ENCODE measurements around the gene METRN. TPM values are rescaled to one million over a fixed set of nuclear protein-coding genes. Genes with fewer than 3 reads are reported as not detected.
A peak's percentile ranks its signal among the peaks of the same experiment; 100 is the strongest.

METRN gene
- total and polyA plus RNA-seq, 12 donors: 51.4 to 103 (median 60.5) TPM

DNA sequence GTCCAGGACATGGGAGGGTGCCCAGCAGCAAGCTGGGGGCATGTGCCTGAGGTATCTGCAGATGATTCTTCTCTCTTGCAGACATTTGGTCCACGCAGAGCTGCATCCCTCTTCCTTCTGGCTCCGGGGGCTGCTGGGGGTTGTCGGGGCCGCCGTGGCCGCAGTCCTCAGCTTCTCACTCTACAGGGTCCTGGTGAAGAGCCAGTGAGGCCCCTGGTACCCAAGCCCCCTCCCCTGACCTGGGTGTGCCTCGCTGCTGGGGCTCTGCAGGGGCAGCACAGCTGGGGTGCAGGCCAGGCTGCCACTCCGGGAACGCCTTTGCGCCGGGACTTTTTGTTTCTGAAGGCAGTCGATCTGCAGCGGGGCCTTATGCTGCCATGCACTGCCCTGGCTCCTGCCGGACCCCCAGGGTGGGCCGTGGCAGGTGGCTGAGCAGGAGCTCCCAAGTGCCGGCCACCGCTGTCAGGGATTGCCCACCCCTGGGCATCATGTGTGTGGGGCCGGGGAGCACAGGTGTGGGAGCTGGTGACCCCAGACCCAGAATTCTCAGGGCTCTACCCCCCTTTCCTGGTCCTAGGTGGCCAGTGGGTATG is 41.4 kb upstream of the METRN start:
- intact Hi-C loops (cut with DNase I): no loop called here

GRCh38 chr16:674214-674881 is 40.6 kb upstream of the METRN start:
- Histone ChIP-seq H3K36me3 (peaks cover 0 to 50% (median 35%) of the 10 kb centered on the region in 9 donors), H3K9me3 (no peaks in the 10 kb centered on the region), H3K27me3 (peaks cover 0 to 22% (median 0%) of the 10 kb centered on the region in 7 donors), H3K4me1 (peaks cover 6 to 32% (median 20%) of the 10 kb centered on the region in 9 donors), H3K4me3 (no peak overlapping the region), H3K27ac (peak overlapping the region in 8 of 10 donors; percentile 20 to 75 (median 45))
- 65 to 67% methylated on average over 22 of the region's 22 CpGs for WGBS, 2 donors
- intact Hi-C loops (cut with DNase I): no loop called here
- ATAC-seq: peak in 6 of 8 donors; percentile 2 to 47 (median 18)
- no peak for TF ChIP-seq CTCF (IDR thresholded peaks at IDR 0.05)
- no peak for DNase-seq

More for the DNA sequence above, 41.4 kb upstream of the METRN start:
- no peak overlapping the region for H3K4me3 ChIP-seq
- 91 to 93% methylated on average over 17 to 18 of the region's 18 CpGs for WGBS, 2 donors
- H3K36me3 ChIP-seq: peaks cover 0 to 51% (median 35%) of the 10 kb centered on the region in 9 donors
- DNase-seq: no peak
- H3K4me1 ChIP-seq: peaks cover 8 to 34% (median 24%) of the 10 kb centered on the region in 9 donors
- H3K27me3 ChIP-seq: peaks cover 0 to 22% (median 0%) of the 10 kb centered on the region in 7 donors
- no peak for ATAC-seq
- peak overlapping the region in 1 of 10 donors; percentile 75 for H3K27ac ChIP-seq
- H3K9me3 ChIP-seq: no peaks in the 10 kb centered on the region
- TF ChIP-seq CTCF (IDR thresholded peaks at IDR 0.05): no peak

- no peak for ATAC-seq
Observed at GRCh38 chr16:674968-675883, 39.7 kb upstream of the METRN start, which contains the start of gene RHBDL1. TSS of gene RHBDL1 (plus strand) at chr16:675671. CDS start at chr16:675791, 120 bp downstream.

More at GRCh38 chr16:674968-675883, 39.7 kb upstream of the METRN start, which contains the start of gene RHBDL1:
- peak in 1 of 2 donors; percentile 61 for DNase-seq
- intact Hi-C loops (cut with DNase I): no loop called here
- Histone ChIP-seq H3K27me3 (peaks cover 0 to 22% (median 0%) of the 10 kb centered on the region in 7 donors), H3K36me3 (peaks cover 0 to 42% (median 31%) of the 10 kb centered on the region in 9 donors), H3K9me3 (no peaks in the 10 kb centered on the region), H3K4me1 (peaks cover 7 to 30% (median 21%) of the 10 kb centered on the region in 9 donors), H3K27ac (peak within 1 kb of the TSS in 8 of 10 donors; percentile 20 to 75 (median 45)), H3K4me3 (peak within 1 kb of the TSS in 9 of 10 donors; percentile 25 to 50 (median 40))
- 5% methylated on average over 55 to 73 of the region's 73 CpGs for WGBS, 2 donors
- peak in 1 of 9 donors; percentile 4 for TF ChIP-seq CTCF (IDR thresholded peaks at IDR 0.05)
